GM18909 (cell line): Measurements from ENCODE around the gene GABPB2.

Source experiments
- ATAC-seq: cut with Tn5 transposase; IDR thresholded peaks from one replicate; pipeline ENCODE4 v1.9.1; 2021; ENCODE audit warnings: mild to moderate bottlenecking; ENCODE audit not compliant: unreplicated experiment, poor library complexity

GABPB2 gene

DNA sequence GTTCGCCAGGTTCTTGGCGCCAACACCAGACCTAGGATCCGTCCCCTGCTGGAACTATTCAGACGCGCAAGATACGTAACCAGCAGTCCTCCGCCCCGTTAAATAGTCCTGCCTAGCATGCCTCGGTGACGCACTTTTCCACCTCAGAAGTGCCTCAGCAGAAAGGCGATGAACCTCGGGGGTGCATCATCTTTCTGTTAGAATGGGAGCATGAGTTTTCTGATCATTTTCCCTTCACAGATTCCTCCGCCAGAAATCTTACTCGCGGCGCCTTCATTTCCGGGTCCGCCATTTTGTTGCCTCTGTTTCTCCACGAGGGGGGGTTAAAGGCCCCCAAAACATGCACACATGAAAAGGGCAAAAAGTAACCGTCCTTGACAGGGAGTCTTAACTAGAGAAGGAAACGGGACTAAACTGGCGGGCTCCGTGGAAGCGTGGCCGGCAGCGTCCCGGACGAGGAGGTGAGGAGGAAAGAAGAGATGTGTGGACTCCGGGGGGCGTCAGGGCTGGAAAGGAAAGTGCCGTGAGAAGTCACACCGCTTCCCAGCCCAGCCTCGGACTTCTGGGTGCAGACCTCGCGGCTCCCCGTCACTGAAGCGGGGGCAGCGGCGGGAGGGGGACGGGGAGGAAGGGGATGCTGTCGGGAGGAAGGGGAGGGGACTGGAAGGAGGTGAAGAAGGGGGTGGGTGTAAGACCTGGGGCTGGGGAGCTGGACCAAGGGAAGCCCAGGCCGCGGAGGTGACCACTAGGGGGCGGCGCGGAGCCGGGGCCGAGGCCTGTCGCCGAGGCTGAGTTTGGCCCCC lies at the start of gene GABPB2:
GABPB2 (plus strand) TSS at position 288 of the 803 bp plus-strand sequence. CDS start 17,429 bp downstream, outside the sequence.
- peak; percentile 76 for ATAC-seq

DNA sequence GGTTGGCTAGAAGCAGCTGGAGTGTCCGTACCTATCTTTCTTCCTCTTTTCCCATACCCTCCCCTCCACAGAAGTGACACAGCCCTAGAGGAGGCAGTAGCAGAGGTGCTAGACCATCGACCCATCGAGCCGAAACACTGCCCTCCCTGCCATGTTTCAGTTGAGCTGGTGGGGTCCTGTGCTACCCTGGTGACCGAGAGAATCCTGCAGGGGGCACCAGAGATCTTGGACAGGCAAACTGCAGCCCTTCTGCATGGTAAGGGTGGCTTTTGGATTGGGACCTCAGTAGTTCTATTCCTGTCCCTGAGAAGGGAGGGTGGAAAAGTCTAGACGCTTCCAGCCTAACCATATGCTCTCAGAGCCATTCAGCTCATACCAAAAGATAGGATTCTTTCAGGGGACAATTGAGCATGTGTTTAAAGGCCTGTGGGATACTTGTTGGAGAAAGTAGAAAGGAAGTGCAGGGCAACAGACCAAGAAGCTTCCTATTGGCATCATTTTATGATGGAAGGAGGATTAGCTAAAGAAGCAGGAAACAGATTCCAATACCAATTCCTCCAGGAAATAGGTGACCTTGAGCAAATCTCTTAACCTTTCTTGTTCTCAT lies 45.9 kb upstream of the GABPB2 start:
- no peak for ATAC-seq

DNA sequence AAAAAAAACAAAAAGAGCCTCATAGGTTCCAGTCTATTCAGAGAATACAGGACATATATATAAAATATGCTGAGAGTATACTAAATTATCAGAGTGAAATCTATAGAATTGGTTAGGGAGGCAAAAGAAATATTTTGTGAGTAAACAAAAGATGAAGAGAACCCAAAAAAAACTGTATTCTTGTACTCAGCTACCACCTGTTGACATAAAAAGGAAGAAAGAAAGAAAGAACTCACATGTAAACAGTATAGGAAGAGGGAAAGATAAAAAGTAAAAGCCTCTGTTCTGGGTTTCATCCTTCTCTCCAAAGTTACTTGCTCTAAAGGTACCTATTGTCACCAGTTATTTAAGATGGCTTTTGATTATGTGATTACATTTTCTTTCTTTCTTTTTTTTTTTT lies 44.1 kb upstream of the GABPB2 start:
- ATAC-seq, result no peak

DNA sequence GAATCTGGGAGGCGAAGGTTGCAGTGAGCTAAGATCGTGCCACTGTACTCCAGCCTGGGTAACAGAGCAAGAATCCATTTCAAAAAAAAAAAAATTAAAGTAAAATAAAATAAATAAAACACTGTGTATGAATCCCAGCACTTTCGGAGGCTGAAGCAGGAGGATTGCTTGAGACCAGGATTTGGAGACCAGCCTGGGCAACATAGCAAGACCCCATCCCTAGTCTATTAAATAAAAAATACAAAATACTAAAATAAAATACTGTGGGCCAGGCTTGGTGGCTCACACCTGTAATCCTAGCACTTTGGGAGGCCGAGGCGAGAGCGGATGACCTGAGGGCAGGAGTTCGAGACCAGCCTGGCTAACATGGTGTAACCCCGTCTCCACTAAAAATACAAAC lies 38.4 kb upstream of the GABPB2 start:
- no peak for ATAC-seq

DNA sequence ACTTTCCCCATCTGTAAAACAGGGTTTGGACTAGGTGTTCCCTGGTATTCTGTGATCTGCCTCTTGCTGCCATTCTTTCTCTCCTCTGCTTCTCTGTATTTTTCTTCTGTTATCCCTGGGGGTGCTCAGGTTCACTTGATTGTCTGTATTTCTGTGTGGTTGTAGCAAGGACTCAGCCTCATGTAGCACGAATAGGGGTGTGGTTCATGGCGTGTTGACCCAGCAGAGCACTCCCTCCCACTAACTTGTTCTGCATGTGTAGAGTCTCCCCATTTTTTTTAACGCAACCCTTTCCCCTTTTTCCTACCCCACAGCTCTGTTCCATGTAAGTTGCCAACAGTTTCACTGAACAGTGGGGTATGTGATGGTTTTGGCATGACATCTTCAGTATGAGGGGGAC lies 35.4 kb upstream of the GABPB2 start:
- ATAC-seq, result no peak

DNA sequence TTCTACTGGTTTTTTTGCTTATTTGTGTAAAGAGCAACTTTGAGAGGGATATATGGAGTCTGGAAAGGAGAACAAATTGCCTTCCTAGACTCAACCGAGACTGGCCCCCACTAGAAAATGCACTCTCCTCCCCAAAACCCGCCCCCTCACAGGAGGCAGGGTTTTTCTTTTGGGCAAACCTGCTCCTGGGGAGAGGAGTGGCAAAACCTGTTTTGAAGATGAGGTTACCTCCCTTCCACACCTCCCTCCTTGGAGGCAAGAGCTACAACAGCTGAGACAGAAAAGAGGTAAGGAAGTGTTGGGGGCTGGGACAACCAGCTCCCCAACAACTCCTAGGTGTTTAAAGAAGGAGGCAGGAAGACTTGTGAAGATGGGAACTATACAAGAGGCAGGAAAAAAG lies 34.2 kb upstream of the GABPB2 start, which contains the start of gene BNIPL:
BNIPL (plus strand) TSS at position 231 of the 400 bp plus-strand sequence; CDS start at position 371, 140 bp downstream.
- ATAC-seq, result no peak

DNA sequence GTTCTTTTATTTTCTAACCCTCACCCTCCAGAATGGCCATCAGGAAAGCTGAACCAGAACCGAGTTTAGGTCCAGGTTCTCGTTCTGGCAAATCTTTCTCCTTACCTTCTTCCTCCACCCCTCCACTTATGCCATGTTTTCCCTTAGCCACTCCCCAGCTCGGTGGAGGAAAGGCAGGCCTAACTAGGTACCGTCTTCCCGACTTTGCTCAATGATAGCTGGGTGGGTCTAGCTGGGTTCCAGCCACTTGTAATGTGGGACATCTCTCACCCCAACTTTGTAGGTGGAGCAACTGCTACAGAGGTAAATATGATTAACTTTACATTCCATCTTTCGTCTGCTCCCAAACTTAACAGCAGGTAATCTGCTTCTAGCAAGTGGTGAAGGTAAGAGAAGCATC lies 33.5 kb upstream of the GABPB2 start:
- ATAC-seq, result no peak

DNA sequence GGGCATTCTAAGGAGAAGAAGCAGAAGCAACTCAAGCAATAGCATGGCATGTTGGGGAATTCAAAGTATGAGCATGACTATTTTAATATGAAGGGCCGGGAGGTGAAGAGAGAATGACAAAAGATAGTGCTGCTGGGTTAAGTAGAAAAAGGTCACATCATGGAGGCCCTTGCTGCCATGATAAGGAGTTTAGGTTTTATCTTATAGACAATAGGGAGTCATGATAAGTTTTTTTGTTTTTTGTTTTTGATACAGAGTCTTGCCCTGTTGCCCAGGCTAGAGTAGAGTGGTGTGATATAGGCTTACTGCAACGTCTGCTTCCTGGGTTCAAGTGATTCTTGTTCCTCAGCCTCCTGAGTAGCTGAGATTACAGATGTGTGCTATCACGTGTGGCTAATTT lies 31.0 kb upstream of the GABPB2 start:
- ATAC-seq, result no peak

DNA sequence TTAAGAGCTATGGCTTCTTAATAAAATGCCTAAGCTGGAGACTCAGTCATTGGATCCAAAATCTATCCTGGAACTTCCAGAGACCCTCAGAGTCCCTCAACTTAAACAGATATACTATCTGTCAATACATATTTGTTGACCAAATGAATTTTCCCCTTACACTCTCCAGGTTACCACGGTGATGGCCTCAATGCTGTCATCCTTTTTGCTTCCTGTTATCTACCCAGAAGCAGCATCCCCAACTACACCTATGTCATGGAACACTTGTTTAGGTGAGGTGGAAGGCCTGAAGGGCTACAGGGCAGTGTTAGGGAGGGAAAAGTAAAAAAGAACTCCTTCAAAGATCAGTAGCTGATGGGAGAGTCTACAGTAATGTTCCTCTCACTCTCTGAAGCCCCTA lies 27.4 kb upstream of the GABPB2 start:
- ATAC-seq, result no peak

DNA sequence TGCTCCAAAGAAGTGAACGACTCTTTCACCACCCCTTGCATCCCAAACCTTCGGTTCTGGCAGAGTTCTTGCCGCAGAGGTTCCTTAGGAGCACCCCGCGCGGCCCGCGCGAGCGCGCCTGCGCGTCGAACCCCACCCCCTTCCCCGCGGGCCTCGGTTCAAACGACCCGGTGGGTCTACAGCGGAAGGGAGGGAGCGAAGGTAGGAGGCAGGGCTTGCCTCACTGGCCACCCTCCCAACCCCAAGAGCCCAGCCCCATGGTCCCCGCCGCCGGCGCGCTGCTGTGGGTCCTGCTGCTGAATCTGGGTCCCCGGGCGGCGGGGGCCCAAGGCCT lies 23.0 kb upstream of the GABPB2 start, which contains the start of gene C1orf56:
C1orf56 (plus strand) TSS at position 161 of the 334 bp plus-strand sequence; CDS start at position 258, 97 bp downstream.
- ATAC-seq, result peak; percentile 55

DNA sequence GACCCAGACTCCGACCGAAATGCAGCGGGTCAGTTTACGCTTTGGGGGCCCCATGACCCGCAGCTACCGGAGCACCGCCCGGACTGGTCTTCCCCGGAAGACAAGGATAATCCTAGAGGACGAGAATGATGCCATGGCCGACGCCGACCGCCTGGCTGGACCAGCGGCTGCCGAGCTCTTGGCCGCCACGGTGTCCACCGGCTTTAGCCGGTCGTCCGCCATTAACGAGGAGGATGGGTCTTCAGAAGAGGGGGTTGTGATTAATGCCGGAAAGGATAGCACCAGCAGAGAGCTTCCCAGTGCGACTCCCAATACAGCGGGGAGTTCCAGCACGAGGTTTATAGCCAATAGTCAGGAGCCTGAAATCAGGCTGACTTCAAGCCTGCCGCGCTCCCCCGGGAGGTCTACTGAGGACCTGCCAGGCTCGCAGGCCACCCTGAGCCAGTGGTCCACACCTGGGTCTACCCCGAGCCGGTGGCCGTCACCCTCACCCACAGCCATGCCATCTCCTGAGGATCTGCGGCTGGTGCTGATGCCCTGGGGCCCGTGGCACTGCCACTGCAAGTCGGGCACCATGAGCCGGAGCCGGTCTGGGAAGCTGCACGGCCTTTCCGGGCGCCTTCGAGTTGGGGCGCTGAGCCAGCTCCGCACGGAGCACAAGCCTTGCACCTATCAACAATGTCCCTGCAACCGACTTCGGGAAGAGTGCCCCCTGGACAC lies 22.5 kb upstream of the GABPB2 start:
- ATAC-seq, result peak; percentile 59

DNA sequence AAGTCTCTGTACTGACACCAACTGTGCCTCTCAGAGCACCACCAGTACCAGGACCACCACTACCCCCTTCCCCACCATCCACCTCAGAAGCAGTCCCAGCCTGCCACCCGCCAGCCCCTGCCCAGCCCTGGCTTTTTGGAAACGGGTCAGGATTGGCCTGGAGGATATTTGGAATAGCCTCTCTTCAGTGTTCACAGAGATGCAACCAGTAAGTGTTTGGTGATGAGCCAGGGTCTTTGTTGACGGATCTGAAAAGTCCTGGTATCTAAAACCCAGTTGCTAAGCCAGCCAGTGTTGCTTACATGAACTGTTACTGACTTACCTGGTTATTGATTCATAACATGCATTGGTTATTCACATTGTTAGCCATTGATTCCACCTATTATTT lies 21.9 kb upstream of the GABPB2 start:
- ATAC-seq, result no peak

DNA sequence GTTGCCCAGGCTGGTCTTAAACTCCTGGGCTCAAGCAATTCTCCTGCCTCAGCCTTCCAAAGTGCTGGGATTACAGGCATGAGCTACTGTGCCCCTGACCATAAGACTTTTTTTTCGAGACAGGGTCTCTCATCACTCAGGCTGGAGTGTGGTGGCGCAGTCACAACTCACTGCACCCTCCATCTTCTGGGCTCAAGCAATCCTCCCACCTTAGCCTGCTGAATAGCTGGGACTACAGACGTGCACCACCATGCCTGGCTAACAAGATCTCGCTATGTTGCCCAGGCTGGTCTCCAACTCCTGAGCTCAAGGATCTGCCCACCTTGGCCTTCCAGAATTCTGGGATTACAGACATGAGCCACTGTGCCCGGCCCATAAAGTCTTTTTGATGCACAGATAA lies 21.1 kb upstream of the GABPB2 start:
- ATAC-seq, result no peak

DNA sequence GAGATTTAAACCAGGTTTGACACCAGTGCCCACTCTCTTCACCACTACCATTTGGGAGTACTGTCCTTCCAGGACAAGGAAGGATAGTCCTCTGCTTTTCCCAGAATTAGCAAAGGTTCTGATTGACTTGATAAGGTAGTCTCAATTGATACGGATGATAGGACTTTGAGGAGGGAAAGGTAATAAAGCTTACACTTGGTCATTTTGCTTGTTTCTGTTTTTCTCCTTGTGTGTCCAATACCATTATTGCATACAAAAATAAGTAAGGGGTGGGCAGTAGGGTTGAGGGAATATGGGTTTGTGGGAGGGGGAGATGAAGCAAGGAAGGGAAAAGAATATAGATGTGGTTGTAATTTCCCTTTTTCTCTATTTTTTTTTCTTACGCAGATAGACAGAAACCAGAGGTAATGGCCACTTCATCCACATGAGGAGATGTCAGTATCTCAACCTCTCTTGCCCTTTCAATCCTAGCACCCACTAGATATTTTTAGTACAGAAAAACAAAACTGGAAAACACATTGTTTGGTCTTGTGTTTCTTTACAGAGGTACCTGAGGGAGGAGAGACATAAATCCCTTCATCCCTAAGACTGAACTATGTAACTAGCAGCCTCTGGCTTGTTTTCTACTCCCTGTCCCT lies 20.4 kb upstream of the GABPB2 start:
- ATAC-seq, result no peak

DNA sequence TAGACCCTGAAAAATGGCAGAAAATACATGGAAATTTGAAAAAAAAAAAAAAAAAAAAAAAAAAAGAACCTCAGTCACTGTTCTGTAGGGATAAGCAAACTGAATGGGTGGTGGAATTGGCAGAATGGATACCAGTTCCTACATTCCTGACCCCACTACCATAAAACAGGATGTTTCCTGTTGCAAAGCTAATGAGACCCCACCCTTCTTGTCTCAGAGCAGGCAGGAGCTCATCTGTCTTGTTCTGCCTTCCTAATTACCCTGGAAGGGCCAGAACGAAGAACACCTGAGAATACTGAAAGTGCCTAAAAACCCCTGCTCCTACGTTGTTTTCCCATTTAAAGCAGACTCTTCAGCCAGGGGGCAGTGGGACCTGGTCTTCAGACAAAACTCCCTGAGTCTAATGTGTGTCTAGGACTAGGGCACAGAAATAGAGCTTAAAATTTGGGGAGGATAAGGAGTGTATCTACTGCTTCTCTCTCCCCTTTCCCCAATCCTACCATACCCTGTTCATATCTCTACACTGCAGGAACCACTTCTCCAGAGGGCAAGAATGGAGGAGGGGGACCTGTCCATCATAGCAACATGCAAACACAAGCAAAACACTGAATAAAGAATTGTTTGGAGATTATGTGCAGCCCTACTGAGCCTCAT lies 19.1 kb upstream of the GABPB2 start:
- no peak for ATAC-seq

DNA sequence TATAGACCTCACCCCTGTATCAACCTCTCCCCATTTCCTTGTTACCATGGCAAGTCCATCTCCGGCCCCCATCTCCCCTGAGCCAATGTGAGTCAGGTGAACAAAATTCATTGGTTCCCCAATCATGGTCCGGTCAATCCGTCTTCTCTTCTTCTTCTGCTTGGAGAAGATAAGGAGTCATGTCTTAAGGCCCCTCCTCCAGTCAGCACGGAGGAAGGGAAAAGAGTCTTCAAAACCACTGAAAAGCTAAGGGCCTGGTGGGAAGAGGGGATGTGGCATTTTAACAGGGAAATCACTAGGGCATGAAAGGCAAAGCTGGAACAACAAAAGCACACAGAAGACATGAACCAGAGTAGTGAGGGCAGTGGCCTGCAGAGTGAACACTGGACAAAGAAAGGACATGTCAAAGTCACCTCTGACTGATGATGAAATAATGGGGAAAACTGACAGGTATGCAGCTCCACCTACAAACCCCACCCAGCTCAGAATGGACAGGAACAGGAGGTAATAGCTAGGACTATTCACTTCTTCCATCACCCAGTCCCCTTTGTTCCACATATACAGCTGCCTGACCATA lies 15.5 kb upstream of the GABPB2 start:
- ATAC-seq, result no peak

DNA sequence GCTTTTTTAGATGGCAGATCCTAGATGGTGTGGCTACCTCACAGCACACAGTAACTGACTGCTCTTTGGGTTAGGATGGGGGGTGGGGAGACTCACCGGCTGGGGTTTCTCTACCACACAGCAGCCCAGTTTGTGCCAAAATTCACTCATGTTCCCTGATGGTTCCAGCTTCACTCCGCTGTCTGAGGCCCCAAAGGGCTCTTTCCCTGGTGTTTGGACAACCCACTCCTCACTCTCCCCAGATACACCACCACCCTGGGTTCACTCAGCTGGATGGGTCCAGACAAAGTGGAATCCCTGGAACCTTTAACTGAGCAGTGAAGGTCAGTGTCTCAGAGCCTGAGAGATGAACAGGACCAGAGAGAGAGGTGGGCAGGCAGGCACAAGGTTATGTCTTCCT lies 15.0 kb upstream of the GABPB2 start:
- ATAC-seq, result no peak

DNA sequence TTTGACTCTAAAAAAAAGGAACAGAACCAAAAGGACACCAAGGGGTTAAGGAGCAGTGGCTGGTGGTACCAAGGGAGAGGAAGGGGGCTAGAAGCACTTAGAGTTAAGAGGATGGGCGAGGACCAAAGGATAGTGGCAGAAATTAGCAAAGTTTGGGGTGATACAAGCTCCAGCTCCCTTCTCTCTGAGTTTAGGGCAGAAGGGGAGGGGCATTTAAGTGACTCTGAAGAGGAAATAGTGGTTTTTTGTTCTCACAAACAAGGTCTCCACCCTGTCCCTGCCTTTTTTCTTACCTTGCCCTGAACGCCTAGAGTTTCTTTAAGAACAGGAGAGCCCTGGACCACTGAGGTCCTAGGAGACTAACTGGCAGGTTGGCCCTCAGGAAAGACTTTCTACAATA lies 14.4 kb upstream of the GABPB2 start:
- no peak for ATAC-seq

DNA sequence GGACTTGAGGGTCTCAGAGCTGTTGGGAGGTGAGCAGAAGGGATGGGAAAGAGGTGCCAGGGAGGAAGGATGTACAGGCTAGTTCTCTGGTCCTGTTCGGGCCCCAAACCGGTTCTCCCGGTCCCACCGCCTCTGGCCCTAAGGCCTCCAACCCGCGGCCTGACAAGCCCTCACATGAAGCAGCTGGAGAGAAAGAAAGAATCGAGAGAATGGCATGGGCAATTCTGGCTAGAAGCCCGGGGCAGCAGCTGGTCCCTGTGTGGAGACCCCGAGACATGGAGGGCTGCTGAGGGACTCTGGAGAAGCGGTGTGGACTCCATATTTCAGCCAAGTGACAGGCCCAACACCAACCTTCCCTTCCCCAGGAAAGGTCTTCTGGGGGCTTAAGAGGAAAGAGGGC lies 11.9 kb upstream of the GABPB2 start:
- no peak for ATAC-seq
